HG03103 (cell line): ENCODE results near the gene RARB.

Source experiments
- ATAC-seq: cut with Tn5 transposase; IDR thresholded peaks from one replicate; pipeline ENCODE4 v1.9.1; 2021; ENCODE audit warnings: low read depth; ENCODE audit not compliant: unreplicated experiment

RARB gene

DNA sequence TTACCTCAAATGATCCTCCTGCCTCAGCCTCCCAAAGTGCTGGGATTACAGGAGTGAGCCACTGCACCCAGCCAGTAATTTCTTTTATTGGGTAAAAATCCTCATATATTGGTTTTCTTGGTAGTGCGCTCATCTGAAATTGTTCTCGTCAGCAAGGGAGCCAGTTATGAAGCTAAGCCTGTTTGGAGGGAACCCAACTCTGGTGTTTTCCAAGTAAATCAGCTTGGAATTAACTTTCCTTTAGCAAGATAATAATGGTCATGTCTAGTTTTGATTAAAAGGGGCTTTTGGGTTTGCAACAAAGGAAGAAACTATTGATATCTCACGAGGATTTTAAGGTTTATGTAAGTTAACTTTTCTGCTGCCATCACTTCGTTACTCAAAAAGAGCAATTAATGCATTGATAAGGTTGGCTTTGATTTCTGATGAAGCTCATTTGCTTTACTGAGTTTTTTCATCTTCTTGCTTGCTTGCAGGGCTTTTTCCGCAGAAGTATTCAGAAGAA, 72.7 kb downstream of the RARB start:
- no peak for ATAC-seq

DNA sequence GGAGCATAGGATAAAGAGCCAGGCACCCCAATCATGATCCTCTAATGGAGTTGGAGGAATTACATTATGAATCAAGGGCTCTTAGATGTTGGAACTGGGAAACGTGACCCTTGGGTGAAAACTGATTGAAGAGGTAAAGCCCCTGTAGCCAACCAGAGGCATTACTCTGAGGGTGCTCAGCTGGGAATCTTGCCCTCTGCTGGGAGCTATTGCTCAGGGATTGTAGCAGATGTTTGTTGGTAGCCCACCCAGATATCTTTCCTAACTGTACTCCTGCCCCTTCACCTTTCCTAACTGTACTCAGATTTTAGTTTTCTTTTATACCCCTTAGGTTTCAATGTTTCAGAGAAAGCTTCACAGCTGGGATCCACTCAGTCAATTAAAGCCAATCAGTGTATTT, 74.2 kb downstream of the RARB start:
- no peak for ATAC-seq

DNA sequence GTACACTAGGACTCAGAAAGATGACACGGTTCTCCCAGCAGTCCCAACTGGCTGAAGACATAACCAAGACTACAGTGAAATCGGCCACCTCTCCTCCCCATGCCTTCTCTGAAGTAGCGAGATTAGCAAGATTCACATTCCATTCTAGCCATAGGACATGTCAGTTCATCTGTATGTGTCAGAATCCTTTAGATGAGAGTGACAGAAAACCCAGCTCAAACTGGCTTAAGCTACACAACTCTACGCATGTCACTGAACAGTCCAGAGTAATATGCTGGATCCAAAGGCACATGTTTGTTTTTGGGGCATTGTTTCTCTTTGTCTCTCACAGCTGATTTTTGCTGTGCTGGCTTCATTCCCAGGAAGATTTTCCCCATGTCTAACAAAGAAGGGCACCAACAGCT, 75.8 kb downstream of the RARB start:
- no peak for ATAC-seq

DNA sequence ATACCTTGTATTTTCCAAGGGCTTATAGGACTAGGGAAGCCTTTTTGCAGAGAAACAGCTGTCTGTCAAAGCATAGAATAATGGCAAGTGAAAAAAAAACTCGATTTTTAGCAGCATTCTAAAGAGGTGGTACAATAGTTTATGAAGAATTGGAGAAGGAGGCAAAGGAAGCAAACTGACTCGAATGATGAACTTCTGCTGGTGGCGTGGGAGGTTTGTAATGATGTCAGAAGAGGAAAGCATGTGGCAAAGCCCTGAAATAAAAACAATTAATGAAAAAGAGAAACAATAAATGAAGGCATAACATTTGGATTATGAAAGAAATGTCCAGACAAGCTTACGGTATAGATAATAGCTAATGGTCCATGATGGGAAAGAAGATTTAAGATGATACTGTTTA, 77.5 kb downstream of the RARB start:
- ATAC-seq: no peak

DNA sequence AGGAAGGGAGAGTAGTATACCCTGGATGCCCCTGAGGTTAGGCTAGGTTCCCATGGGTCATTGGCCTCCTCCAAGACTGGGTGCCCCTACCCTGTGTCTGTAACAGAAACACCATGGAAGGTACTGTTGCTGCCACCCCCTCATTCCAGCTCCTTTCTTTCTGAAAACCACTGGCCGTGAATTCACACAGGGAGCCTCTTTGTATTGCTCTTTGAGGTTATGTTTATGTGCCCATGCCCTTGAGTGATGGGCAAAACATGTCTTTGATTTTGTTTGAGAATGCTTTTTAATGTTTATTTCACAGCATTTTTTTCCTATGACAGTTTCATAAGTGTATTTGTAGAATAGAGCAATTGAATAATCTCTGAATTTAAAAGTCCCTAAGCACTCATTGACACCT, 79.7 kb downstream of the RARB start:
- no peak for ATAC-seq

DNA sequence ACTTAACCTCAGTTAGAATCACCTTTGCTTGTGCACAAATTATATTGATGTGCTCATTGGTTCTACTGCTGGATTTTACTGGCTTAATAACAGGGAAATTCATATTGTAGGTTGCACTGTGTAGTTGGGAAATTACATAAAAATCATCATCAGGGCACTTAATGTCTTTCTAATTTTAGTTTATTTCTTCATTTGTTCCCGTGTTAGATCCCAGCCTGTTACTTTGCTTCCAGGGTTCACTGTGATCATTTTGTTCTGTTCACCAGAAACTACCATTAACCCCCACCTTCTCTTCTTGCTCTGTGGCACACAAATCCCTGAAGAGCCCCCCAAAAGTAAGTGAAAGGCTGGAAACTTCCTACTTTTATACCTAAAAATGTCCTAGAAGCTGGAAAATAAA, 80.4 kb downstream of the RARB start:
- no peak for ATAC-seq

DNA sequence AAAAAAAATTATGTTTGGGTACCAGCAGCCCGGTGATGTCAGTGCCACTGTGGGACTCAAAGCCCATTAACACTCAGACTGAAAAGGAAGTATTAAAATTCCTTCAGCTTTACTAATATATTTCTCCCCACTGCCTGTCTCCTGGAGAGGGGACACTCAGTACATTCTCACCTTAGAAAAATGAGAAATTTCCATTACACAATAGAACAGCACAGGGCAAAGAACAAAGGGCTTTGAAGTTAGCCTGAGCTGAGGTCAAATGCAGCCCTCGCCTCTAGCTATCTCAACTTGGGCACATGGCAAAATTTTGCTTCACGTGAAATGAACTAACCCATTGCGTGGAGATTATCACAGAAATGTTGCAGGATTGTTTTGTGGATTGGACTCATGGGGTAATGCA, 80.8 kb downstream of the RARB start:
- ATAC-seq: no peak

DNA sequence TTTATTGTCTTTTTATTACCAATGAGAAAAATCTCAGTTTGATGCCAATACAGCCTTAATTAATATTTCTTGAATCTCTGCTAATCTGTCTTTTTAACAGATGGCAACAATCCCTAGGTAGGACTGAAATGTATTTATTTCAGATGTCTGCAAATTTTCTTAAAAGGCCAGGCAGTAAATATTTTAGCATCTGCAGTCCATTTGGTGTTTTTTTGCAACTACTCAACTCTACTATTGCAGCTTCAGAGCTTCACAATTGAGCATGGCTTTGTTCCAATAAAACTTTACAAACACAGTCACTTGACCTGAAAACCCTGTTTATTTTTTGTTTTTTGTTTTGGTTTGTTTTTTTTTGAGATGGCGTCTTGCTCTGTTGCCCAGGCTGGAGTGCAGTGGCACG, 82.7 kb downstream of the RARB start:
- ATAC-seq: no peak

DNA sequence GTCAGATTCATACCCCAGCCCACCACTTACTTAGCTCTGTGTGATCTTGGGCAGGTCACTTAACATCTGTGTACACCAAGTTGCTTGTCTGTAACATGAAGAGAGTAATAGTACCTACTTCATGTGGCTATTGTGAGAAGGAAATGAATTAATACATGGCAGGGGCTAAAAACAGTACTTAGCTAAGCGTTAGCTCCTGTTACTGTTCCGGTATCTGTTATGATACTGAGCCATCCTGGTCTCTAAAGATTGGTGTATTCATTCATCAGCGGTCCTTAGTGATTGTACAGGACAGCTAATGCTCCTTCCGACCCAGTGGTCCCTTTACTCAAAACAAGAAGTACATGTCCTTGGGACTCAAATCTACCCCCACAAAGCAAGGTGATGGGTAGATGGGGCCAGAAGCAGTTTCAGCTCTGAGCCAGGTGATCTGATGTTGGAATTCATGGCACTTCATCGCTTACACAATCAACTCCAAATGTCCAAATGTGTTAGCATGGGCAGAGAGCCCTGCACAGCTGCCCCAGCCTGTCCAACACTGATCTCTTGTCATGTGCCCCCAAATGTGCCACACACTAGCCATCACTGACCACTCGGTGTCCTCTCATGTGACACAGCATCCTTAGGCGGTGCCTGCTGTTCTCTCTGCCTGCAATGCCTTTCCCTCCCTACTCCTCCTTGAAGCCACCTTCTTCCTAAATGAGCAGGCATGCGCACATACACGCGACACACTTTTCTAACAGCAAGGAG, 84.1 kb downstream of the RARB start:
- no peak for ATAC-seq

DNA sequence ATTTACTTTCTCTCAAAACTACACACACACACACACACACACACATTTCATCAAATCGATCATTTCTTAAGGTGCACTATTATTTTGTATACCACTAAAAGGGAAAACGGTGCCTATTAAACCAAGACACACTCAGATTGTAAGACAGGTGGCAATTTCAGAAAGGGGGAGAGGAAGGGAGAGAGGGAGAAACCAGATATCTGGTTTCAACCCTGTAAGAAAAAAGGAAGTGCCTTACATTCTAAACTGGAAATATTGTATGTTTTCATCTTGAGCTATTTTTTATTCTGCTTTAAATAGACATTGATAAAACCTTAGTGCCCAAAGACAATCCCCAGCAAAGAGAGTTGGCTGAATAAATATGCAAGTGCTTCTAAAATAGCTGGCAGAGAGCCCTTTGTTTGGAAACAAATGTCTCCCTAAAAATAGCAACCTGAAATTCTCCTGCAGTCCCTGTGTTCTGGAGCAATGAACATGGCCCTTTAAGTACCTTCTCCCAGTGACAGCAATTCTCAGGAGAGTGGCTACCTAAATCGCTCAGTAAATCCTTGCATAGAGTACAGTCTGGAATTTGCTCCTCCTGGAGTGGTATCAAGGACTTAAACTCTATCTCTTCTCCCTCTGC, 85.7 kb downstream of the RARB start:
- ATAC-seq: no peak

DNA sequence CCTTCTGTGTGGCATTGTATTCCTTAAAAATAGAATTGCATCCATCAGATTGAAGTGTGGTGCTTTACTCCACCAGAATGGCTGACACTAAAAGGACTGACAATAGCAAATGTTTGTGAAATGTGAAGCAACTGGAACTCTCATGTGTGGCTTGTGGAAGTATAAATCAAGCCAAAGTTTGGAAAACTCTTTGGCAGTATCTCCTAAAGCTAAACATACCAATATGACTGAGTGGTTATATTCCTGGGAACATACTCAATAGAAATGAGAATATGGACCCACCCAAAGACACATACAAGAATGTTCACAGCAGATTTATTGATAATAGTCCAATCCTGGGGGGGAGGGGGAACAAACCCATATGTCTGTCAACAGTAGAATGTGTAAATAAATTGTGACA, 87.1 kb downstream of the RARB start:
- no peak for ATAC-seq

DNA sequence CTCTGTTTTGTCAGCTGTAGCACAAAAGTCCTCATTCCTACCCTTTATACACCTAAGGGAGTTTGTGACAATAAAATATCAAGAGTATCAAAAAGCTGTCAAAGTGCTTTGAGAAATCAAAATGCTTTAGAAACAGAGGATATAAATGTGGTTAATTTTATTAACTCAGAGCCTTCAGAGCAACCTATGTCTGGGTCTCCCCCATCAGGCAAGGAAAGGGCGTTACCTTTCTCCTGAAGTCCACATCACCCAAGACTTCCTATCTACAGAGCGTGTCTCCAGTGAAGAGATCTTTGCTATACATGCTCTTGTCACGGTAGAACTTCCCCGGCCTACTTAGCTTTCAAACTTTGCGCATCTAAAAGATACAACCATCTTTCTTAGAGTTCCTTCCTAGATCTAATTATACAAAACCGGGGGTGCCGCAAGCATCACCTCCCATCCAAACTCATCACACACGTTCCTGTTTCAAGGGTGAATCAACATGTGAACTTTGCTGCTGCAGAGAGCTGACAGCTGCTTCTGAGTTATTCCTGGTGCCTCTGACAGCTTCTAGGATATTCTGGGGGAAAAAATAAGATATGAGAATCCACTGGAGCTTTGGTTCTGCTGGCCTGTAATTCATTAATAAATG, 93.0 kb downstream of the RARB start:
- ATAC-seq: no peak

DNA sequence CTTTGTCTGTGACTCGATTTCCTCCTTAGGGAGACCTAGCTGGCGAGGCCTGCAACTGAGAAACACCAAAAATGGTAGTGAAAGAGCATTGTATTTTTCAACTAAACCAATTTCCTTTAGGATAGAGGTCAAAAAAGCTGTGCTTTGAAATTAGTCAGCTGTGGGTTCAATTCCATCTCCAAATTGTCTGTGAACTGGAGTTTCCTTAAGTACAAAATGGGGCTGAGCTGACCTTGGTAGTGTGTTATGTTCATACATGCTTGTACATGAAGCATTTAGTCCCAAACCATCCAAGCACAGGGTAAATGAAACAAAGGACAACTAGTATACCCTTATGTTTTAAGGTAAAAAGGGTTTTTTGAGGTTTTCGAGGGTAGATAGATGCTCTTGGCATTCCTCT, 99.3 kb downstream of the RARB start:
- ATAC-seq: no peak

DNA sequence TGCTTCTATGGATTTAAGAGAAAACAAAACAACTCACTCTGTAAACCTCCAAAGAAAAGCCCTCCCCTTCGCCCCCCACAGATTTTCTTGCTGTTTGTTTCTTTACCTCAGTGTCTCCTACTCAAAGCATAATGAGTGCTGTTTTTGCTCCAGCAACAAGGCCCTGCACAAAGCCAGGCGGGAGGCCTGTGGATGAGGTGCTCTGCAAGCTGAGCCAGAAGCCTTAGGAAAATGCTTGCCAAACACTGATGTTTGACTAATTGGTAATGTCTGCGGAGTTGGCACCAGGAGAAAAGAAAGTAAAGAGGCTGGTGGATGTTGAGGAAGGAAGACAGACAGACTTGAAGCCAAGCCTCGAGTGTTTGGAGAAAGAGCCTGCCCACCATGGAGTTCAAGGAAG, 99.7 kb downstream of the RARB start:
- no peak for ATAC-seq

DNA sequence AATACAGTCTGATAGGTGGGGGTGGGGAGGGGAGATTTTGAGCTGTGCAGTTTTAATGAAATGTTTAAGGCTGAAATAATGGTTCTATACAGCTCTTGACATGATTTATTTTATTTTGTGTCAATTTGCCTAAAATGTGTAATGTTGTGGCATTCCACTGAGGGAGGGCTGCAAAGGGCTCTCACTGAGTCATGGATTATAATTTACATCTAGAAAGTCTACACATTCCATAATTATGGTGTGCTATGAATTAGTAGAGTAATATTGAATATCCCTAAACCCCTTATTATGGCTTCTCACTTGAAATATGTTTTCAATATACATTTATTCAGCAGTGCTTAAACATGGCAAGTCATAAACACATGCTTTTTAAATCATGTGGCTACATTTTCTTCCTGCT, 103.9 kb downstream of the RARB start:
- no peak for ATAC-seq

DNA sequence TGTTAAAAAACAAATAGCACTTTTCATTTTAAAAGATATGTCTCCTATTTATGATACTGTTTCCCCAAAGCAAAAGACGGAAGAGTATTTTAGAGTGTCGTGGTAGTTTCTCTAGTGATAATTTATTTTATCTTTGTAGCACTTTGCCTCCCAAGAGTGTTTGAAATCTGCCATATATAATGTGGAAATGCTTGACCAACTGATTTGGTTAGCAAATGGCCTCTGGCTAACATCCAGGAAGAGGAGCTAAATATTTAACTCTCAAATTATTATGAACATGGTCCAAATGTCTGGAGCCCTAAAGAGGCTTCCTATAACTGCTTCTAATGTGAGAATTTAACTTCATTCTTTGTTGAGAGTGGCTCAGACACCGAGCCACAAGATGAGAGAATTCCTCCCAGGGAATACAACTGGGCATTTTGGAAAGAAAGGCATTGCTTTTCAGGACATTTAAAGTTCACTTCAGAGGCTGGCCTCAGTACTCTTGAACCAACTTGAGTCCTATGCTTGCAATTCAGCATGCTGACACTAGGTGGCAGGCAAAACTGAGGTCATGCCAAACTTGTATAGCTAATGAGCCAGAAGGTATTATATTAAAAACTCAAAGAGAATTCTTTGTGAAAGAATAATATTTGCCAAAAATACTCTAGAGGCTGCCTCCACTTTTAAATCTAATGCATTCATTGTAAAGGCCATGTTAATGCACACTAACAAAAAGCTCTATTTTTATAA, 104.5 kb downstream of the RARB start:
- ATAC-seq: peak; percentile 54

DNA sequence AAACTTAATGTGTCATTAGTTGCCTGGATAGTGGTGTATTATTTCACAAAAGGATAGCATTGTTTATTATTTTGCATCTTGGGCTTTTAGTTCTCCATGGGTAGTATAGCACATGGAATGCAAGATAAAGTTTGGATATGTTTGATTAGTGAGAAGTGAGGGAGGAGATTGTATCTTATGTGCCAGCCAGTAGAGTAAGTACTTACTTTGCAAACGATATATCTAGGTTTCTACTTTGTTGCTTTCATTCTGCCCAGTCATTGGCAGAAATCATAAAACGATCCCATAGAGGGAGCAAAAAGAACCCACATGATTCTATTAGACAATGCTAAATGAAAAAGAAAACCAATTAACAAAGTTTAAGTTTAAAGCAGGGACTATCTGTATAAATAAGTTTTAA, 105.3 kb downstream of the RARB start:
- ATAC-seq: no peak

DNA sequence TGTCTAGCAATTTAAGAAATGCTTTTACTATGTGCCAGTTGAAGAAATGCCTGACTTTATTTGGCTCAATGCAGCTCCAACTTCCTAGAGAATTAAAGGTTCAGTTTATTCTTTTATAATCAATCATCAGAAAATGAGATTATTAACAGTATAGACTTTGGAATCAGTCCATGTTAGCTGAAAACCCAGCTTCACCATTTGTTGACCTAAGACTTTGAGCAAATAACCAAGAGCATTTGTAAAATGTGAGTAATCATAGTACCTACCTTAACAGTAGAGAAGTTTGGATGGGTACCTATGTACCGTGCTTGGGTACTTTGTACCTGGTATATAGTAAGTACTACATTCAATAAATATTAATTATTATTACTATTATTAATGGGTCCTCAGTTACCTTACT, 105.9 kb downstream of the RARB start:
- ATAC-seq: no peak

DNA sequence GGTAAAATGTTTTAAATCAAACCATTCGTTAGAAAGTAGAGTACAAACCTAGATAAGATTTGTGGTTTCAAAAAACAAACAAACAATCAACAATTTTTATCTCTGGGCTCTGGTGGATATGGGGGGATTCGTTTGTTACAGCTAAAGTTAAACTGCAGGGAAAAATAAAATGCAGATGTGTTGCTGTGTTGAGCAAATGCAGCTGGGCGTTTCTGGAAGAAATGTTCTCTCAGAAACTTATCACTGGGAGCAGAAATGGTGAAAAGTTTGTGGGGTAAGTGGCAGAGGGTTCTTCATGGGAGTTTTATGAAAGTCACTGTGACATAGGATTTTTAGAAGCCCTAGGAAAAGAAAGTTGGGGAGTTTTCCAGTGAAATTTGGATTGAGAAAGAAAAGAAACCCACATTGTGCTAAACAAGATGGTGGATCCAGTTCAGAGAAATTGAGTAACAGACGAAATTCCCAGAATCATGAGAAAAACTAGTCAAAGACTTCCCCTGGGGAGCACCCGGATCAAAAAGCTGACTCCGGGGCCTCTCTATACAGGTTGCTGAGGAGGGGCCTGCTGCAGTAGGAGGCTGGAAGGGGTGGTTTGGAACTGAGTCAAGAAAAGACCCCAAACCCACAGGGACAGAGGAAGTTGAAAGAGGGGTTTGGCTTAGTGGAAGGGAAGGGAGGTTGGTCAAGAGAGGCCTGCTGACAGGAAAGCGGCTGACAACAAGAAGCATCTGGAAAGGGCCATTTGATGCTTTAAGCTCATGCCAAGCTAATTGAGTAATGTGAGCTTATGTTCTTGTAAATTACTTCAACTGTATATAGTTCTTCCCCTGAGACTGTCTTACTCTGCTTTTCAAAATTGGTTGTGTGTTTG, 108.7 kb downstream of the RARB start:
- ATAC-seq: no peak

DNA sequence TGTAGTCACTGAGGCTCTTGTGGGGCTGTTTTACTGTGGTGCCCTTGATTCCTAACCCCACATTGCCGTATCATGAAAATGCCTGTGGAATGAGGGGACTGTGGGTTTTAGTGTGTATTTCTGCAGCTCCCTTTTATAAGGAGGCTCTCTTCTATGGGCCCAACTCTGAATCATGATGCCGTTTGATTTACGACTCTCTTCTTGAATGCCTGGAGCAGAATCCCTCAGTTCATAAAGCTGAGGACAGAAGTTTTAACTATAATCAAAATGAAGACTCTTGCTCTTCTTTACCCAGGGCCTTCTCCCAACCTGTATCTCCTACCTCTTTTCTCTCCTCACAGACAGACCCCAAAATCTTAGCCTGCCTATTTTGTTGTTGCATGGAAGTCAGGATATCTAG, 109.5 kb downstream of the RARB start:
- no peak for ATAC-seq
